Loucy (cell line): ENCODE results near the gene ANGPTL2.

Source experiments
- H2AFZ ChIP-seq: fragments of 200-600 bp; sonication (generic); 2 replicates; pipeline ENCODE4 v1.6.0; 2016; ENCODE audit warnings: antibody characterized with exemption, mild to moderate bottlenecking, low read length, moderate library complexity
- H3F3A ChIP-seq: fragments of 200-600 bp; 2 replicates; pipeline ENCODE4 v1.6.0; 2016; ENCODE audit warnings: antibody characterized with exemption, low read depth, mild to moderate bottlenecking
- H3K27me3 ChIP-seq: fragments of 200-600 bp; sonication (generic); 2 replicates; pipeline ENCODE4 v1.6.1; 2014; ENCODE audit warnings: low read length, mild to moderate bottlenecking; ENCODE audit not compliant: insufficient read depth, poor library complexity, severe bottlenecking
- H3K36me3 ChIP-seq: fragments of 200-600 bp; sonication (generic); 2 replicates; pipeline ENCODE4 v1.6.1; 2016; ENCODE audit warnings: low read length; ENCODE audit not compliant: insufficient read depth
- H3K4me1 ChIP-seq: fragments of 200-600 bp; sonication (generic); 2 replicates; pipeline ENCODE4 v1.5.1; 2014; ENCODE audit warnings: low read length, mild to moderate bottlenecking; ENCODE audit not compliant: insufficient read depth, poor library complexity, severe bottlenecking
- H3K4me2 ChIP-seq: fragments of 200-600 bp; sonication (generic); 2 replicates; pipeline ENCODE4 v1.6.0; 2014; ENCODE audit warnings: antibody characterized with exemption, low read length, low read depth, mild to moderate bottlenecking; ENCODE audit not compliant: poor library complexity, severe bottlenecking
- H3K4me3 ChIP-seq: fragments of 200-600 bp; sonication (generic); 2 replicates; pipeline ENCODE4 v1.5.1; 2014; ENCODE audit warnings: low read length, mild to moderate bottlenecking, mixed read lengths; ENCODE audit not compliant: poor library complexity, severe bottlenecking
- H3K79me2 ChIP-seq: fragments of 200-600 bp; sonication (generic); 2 replicates; pipeline ENCODE4 v1.6.1; 2014; ENCODE audit warnings: low read length; ENCODE audit not compliant: insufficient read depth
- H3K9ac ChIP-seq: fragments of 200-600 bp; sonication (generic); 2 replicates; pipeline ENCODE4 v1.6.0; 2014; ENCODE audit warnings: mild to moderate bottlenecking, low read depth, low read length, moderate library complexity; ENCODE audit not compliant: poor library complexity, severe bottlenecking
- H3K9me2 ChIP-seq: fragments of 200-600 bp; sonication (generic); replicated peaks from 2 replicates; pipeline ENCODE4 v1.6.1; 2016; ENCODE audit warnings: low read depth, low read length, mixed read lengths
- H3K9me3 ChIP-seq: fragments of 200-600 bp; sonication (generic); 2 replicates; pipeline ENCODE4 v1.6.1; 2014; ENCODE audit warnings: mild to moderate bottlenecking, antibody characterized with exemption, low read length, low read depth; ENCODE audit not compliant: insufficient read depth
- H4K20me1 ChIP-seq: fragments of 200-600 bp; sonication (generic); 2 replicates; pipeline ENCODE4 v1.6.0; 2014; ENCODE audit warnings: antibody characterized with exemption, low read length, mild to moderate bottlenecking; ENCODE audit not compliant: insufficient read depth, poor library complexity, severe bottlenecking
- CTCF ChIP-seq: fragments of 200-600 bp; sonication (generic); conservative IDR thresholded peaks from 2 replicates; pipeline ENCODE4 v1.5.1; 2014; ENCODE audit warnings: mild to moderate bottlenecking, antibody characterized with exemption, low read length
- EZH2phosphoT487 ChIP-seq: fragments of 200-600 bp; IDR thresholded peaks from 2 replicates; pipeline ENCODE4 v1.6.1; 2018; ENCODE audit warnings: antibody characterized with exemption, mild to moderate bottlenecking, moderate library complexity, borderline replicate concordance

The ANGPTL2 gene

GRCh38 chr9:127059765-127060361, 62.6 kb downstream of the ANGPTL2 start:
- H3K4me2 ChIP-seq: no peak overlapping the region
- no peaks in the 10 kb centered on the region for H3K9me2 ChIP-seq
- H2AFZ ChIP-seq: no peak overlapping the region
- H3K9ac ChIP-seq: no peak overlapping the region
- H3K4me1 ChIP-seq: no peaks in the 10 kb centered on the region
- H3F3A ChIP-seq: no peaks in the 10 kb centered on the region
- no peaks in the 10 kb centered on the region for H3K36me3 ChIP-seq
- H3K9me3 ChIP-seq: no peaks in the 10 kb centered on the region
- H3K27me3 ChIP-seq: no peaks in the 10 kb centered on the region
- H3K79me2 ChIP-seq: no peaks in the 10 kb centered on the region
- no peaks in the 10 kb centered on the region for H4K20me1 ChIP-seq
- no peak for TF ChIP-seq EZH2phosphoT487
- no peak for TF ChIP-seq CTCF
- H3K4me3 ChIP-seq: no peak overlapping the region

- H3K27me3 ChIP-seq: no peaks in the 10 kb centered on the region
- no peak overlapping the region for H2AFZ ChIP-seq
- H3K4me2 ChIP-seq: no peak overlapping the region
- H3K9me2 ChIP-seq: no peaks in the 10 kb centered on the region
- H3K9ac ChIP-seq: no peak overlapping the region
- H3K4me1 ChIP-seq: no peaks in the 10 kb centered on the region
- no peaks in the 10 kb centered on the region for H4K20me1 ChIP-seq
- no peak overlapping the region for H3K4me3 ChIP-seq
- H3K79me2 ChIP-seq: no peaks in the 10 kb centered on the region
- H3K9me3 ChIP-seq: no peaks in the 10 kb centered on the region
- TF ChIP-seq EZH2phosphoT487 (no peak), CTCF (no peak)
- no peaks in the 10 kb centered on the region for H3F3A ChIP-seq
- H3K36me3 ChIP-seq: no peaks in the 10 kb centered on the region
Measured at GRCh38 chr9:127059030-127059429, 63.4 kb downstream of the ANGPTL2 start.

GRCh38 chr9:127058645-127059021, 63.8 kb downstream of the ANGPTL2 start:
- Histone ChIP-seq H3K4me2 (no peak overlapping the region), H3K9me3 (no peaks in the 10 kb centered on the region), H3F3A (no peaks in the 10 kb centered on the region), H3K36me3 (no peaks in the 10 kb centered on the region), H4K20me1 (no peaks in the 10 kb centered on the region), H2AFZ (no peak overlapping the region), H3K9me2 (no peaks in the 10 kb centered on the region), H3K4me3 (no peak overlapping the region), H3K79me2 (no peaks in the 10 kb centered on the region), H3K4me1 (no peaks in the 10 kb centered on the region), H3K27me3 (no peaks in the 10 kb centered on the region), H3K9ac (no peak overlapping the region)
- TF ChIP-seq EZH2phosphoT487 (no peak), CTCF (no peak)
